Activated CD8-positive, alpha-beta memory T cell treated with anti-CD3 and anti-CD28 coated beads, Interleukin-2, amount 10 ng/mL, durations not matched to agents 7 days and 5 days (primary cell): Measurements from ENCODE around the gene JAK1. TPM values are rescaled to one million over a fixed set of nuclear protein-coding genes. Genes with fewer than 3 reads are reported as not detected.
"Not testable (repeated sequence)": the region's sequence is repeated elsewhere in the genome, so short reads cannot be mapped to it uniquely, and the experiment has no call there.

Experiments
- ATAC-seq: fragments of 150-1000 bp; cut with Tn5 transposase; one replicate; pipeline ENCODE4 v1.10.0; 2021; ENCODE audit warnings: moderate library complexity
- CTCF ChIA-PET: fragments of 350-600 bp; sonication (Branson Sonifier 250); formaldehyde crosslinking; loops from one replicate; lab custom pipeline; 2021; ENCODE audit warnings: antibody characterized with exemption; lab: Charles Lee
- DNase-seq: peaks from one replicate; pipeline ENCODE4 v3.0.0-alpha.2; 2020
- H3K27ac Mint-ChIP-seq: one replicate; pipeline ENCODE4 v1.8.0; 2021; ENCODE audit warnings: mild to moderate bottlenecking, mixed read lengths
- H3K27me3 Mint-ChIP-seq: one replicate; pipeline ENCODE4 v1.8.0; 2021; ENCODE audit warnings: mixed read lengths
- H3K36me3 Mint-ChIP-seq: one replicate; pipeline ENCODE4 v1.8.0; 2021; ENCODE audit warnings: mild to moderate bottlenecking, mixed read lengths
- H3K4me1 Mint-ChIP-seq: one replicate; pipeline ENCODE4 v1.8.0; 2021; ENCODE audit warnings: mixed read lengths
- H3K4me3 Mint-ChIP-seq: one replicate; pipeline ENCODE4 v1.8.0; 2021; ENCODE audit warnings: mild to moderate bottlenecking, moderate library complexity, mixed read lengths
- H3K9me3 Mint-ChIP-seq: one replicate; pipeline ENCODE4 v1.8.0; 2022; ENCODE audit warnings: low read depth, mixed read lengths
- total RNA-seq, 2 experiments: library from RNA; stranded (reverse); gene quantifications; one replicate each; pipeline ENCODE4 v1.2.3, GENCODE V29; 2021

JAK1 gene
- total RNA-seq, 2 experiments from 2014 or later, result 166 to 173 TPM

- H3K4me3 Mint-ChIP-seq, result no peak overlapping the region
- ATAC-seq, result no peak
- peak overlapping the region; percentile 4 for H3K27ac Mint-ChIP-seq
- H3K36me3 Mint-ChIP-seq, result peaks cover 59% of the 10 kb centered on the region
- CTCF ChIA-PET, result no interaction called here
- H3K27me3 Mint-ChIP-seq, result no peaks in the 10 kb centered on the region
- no peaks in the 10 kb centered on the region for H3K9me3 Mint-ChIP-seq
- H3K4me1 Mint-ChIP-seq, result no peaks in the 10 kb centered on the region
- DNase-seq, result no peak
These were observed 129.5 kb downstream of the JAK1 start for GRCh38 chr1:64836802-64837201.

GRCh38 chr1:64834734-64835133 lies 131.6 kb downstream of the JAK1 start:
- Mint-ChIP-seq H3K27me3 (no peaks in the 10 kb centered on the region), H3K9me3 (no peaks in the 10 kb centered on the region), H3K4me1 (no peaks in the 10 kb centered on the region), H3K27ac (no peak overlapping the region), H3K36me3 (peaks cover 53% of the 10 kb centered on the region), H3K4me3 (no peak overlapping the region)
- CTCF ChIA-PET, result no interaction called here
- ATAC-seq (no peak), DNase-seq (no peak)

- DNase-seq (no peak), ATAC-seq (no peak)
- Mint-ChIP-seq H3K36me3 (peaks cover 25% of the 10 kb centered on the region), H3K4me3 (no peak overlapping the region), H3K27me3 (no peaks in the 10 kb centered on the region), H3K4me1 (peaks cover 35% of the 10 kb centered on the region), H3K9me3 (no peaks in the 10 kb centered on the region), H3K27ac (no peak overlapping the region)
- CTCF ChIA-PET, result interaction anchor here (0.7 kb wide), 1 partner anchor 86 kb away, joined by 3 read pairs; the partner anchor contains the start of gene RAVER2
These were observed 136.2 kb downstream of the JAK1 start for GRCh38 chr1:64830030-64830651.

GRCh38 chr1:64829411-64830029 lies 136.8 kb downstream of the JAK1 start:
- peak overlapping the region; percentile 78 for H3K27ac Mint-ChIP-seq
- no peaks in the 10 kb centered on the region for H3K9me3 Mint-ChIP-seq
- peaks cover 36% of the 10 kb centered on the region for H3K4me1 Mint-ChIP-seq
- DNase-seq (no peak), ATAC-seq (no peak)
- peaks cover 22% of the 10 kb centered on the region for H3K36me3 Mint-ChIP-seq
- no peaks in the 10 kb centered on the region for H3K27me3 Mint-ChIP-seq
- no peak overlapping the region for H3K4me3 Mint-ChIP-seq
- CTCF ChIA-PET, result interaction anchor here (1.6 kb wide), 1 partner anchor 154 kb away, joined by 3 read pairs; no protein-coding TSS in a partner anchor

GRCh38 chr1:64828829-64829228 lies 137.5 kb downstream of the JAK1 start:
- peaks cover 16% of the 10 kb centered on the region for H3K36me3 Mint-ChIP-seq
- no peak for DNase-seq
- peak overlapping the region; percentile 2 for H3K4me3 Mint-ChIP-seq
- no peaks in the 10 kb centered on the region for H3K27me3 Mint-ChIP-seq
- CTCF ChIA-PET, result interaction anchor here (1.6 kb wide), 1 partner anchor 154 kb away, joined by 3 read pairs; no protein-coding TSS in a partner anchor
- H3K27ac Mint-ChIP-seq, result peak overlapping the region; percentile 78
- H3K4me1 Mint-ChIP-seq, result peaks cover 41% of the 10 kb centered on the region
- no peak for ATAC-seq
- no peaks in the 10 kb centered on the region for H3K9me3 Mint-ChIP-seq

GRCh38 chr1:64826991-64827390 lies 139.4 kb downstream of the JAK1 start:
- peaks cover 5% of the 10 kb centered on the region for H3K36me3 Mint-ChIP-seq
- CTCF ChIA-PET, result interaction anchor here (1.1 to 5.4 kb wide), 8 partner anchors 23 to 248 kb away, joined by 3 to 30 read pairs (median 3); partner anchors contain the start of genes JAK1 and RAVER2
- no peaks in the 10 kb centered on the region for H3K27me3 Mint-ChIP-seq
- no peaks in the 10 kb centered on the region for H3K9me3 Mint-ChIP-seq
- peaks cover 41% of the 10 kb centered on the region for H3K4me1 Mint-ChIP-seq
- H3K27ac Mint-ChIP-seq, result peak overlapping the region; percentile 92
- ATAC-seq (peak; percentile 97), DNase-seq (no peak)
- peak overlapping the region; percentile 55 for H3K4me3 Mint-ChIP-seq

GRCh38 chr1:64823691-64824476 lies 142.5 kb downstream of the JAK1 start:
- peaks cover 34% of the 10 kb centered on the region for H3K4me1 Mint-ChIP-seq
- peak; percentile 74 for DNase-seq
- peaks cover 2% of the 10 kb centered on the region for H3K36me3 Mint-ChIP-seq
- H3K27me3 Mint-ChIP-seq, result no peaks in the 10 kb centered on the region
- no peaks in the 10 kb centered on the region for H3K9me3 Mint-ChIP-seq
- no peak overlapping the region for H3K4me3 Mint-ChIP-seq
- peak; percentile 29 for ATAC-seq
- CTCF ChIA-PET, result interaction anchor here (0.7 to 5.4 kb wide), 21 partner anchors 9 to 560 kb away, joined by 3 to 30 read pairs (median 4); partner anchors contain the start of gene RAVER2
- H3K27ac Mint-ChIP-seq, result no peak overlapping the region

- H3K36me3 Mint-ChIP-seq, result peaks cover under 1% of the 10 kb centered on the region
- H3K27me3 Mint-ChIP-seq, result no peaks in the 10 kb centered on the region
- no peak overlapping the region for H3K27ac Mint-ChIP-seq
- H3K4me1 Mint-ChIP-seq, result peaks cover 23% of the 10 kb centered on the region
- DNase-seq, result no peak
- ATAC-seq, result no peak
- H3K4me3 Mint-ChIP-seq, result no peak overlapping the region
- no peaks in the 10 kb centered on the region for H3K9me3 Mint-ChIP-seq
- CTCF ChIA-PET, result interaction anchor here (1.2 to 5.4 kb wide), 7 partner anchors 10 to 554 kb away, joined by 3 to 30 read pairs (median 4); partner anchors contain the start of gene RAVER2
These were observed 143.7 kb downstream of the JAK1 start for GRCh38 chr1:64822621-64823020.

- H3K27me3 Mint-ChIP-seq, DNase-seq, H3K4me1 Mint-ChIP-seq, ATAC-seq, H3K4me3 Mint-ChIP-seq, H3K9me3 Mint-ChIP-seq, H3K36me3 Mint-ChIP-seq, H3K27ac Mint-ChIP-seq: not testable (repeated sequence)
- CTCF ChIA-PET, result interaction anchor here (0.7 to 0.8 kb wide), 2 partner anchors 76 to 552 kb away, joined by 3 read pairs; partner anchors contain the start of gene RAVER2
These were observed 145.8 kb downstream of the JAK1 start for GRCh38 chr1:64820572-64820971.

- H3K27ac Mint-ChIP-seq, ATAC-seq, H3K9me3 Mint-ChIP-seq, CTCF ChIA-PET, DNase-seq, H3K4me3 Mint-ChIP-seq, H3K27me3 Mint-ChIP-seq, H3K4me1 Mint-ChIP-seq, H3K36me3 Mint-ChIP-seq: not testable (repeated sequence)
These were observed 149.0 kb downstream of the JAK1 start for GRCh38 chr1:64817364-64817763.

GRCh38 chr1:64814427-64814826 lies 151.9 kb downstream of the JAK1 start:
- CTCF ChIA-PET, result interaction anchor here (1.1 kb wide), 1 partner anchor 10 kb away, joined by 4 read pairs; no protein-coding TSS in a partner anchor
- peaks cover 1% of the 10 kb centered on the region for H3K4me1 Mint-ChIP-seq
- no peak for ATAC-seq

GRCh38 chr1:64811131-64811530 lies 155.2 kb downstream of the JAK1 start:
- DNase-seq (no peak), ATAC-seq (no peak)
- no peaks in the 10 kb centered on the region for H3K9me3 Mint-ChIP-seq
- H3K4me1 Mint-ChIP-seq, result no peaks in the 10 kb centered on the region
- H3K27me3 Mint-ChIP-seq, result no peaks in the 10 kb centered on the region
- no peak overlapping the region for H3K4me3 Mint-ChIP-seq
- CTCF ChIA-PET, result interaction anchor here (0.8 kb wide), 1 partner anchor 12 kb away, joined by 3 read pairs; no protein-coding TSS in a partner anchor
- H3K36me3 Mint-ChIP-seq, result peaks cover 1% of the 10 kb centered on the region
- H3K27ac Mint-ChIP-seq, result no peak overlapping the region

More at GRCh38 chr1:64814427-64814826, 151.9 kb downstream of the JAK1 start:
- Mint-ChIP-seq H3K36me3 (peaks cover 8% of the 10 kb centered on the region), H3K4me3 (no peak overlapping the region), H3K27ac (no peak overlapping the region), H3K9me3 (no peaks in the 10 kb centered on the region), H3K27me3 (no peaks in the 10 kb centered on the region)
- DNase-seq, result no peak

- DNase-seq, result no peak
- H3K27ac Mint-ChIP-seq, result no peak overlapping the region
- no peak for ATAC-seq
- H3K36me3 Mint-ChIP-seq, result no peaks in the 10 kb centered on the region
- CTCF ChIA-PET, result no interaction called here
- no peaks in the 10 kb centered on the region for H3K27me3 Mint-ChIP-seq
- no peaks in the 10 kb centered on the region for H3K9me3 Mint-ChIP-seq
- no peak overlapping the region for H3K4me3 Mint-ChIP-seq
- H3K4me1 Mint-ChIP-seq, result no peaks in the 10 kb centered on the region
These were observed 156.3 kb downstream of the JAK1 start for GRCh38 chr1:64810001-64810400.
